GM12878 (cell line): ENCODE measurements around the gene HS3ST5.

Experiments used
- CHD4 ChIP-seq: fragments of 200-600 bp; sonication (generic); IDR thresholded peaks from 2 replicates; pipeline ENCODE4 v1.6.1; 2016; ENCODE audit warnings: mild to moderate bottlenecking
- E2F4 ChIP-seq: IDR thresholded peaks from 2 replicates; pipeline ENCODE4 v1.6.1; 2012; ENCODE audit warnings: low read depth, low read length, improper control_type of control experiment
- EZH2 ChIP-seq: IDR thresholded peaks from 2 replicates; pipeline ENCODE4 v1.6.1; 2012; ENCODE audit warnings: low read depth, mild to moderate bottlenecking, control low read depth, inconsistent platforms, low read length, borderline replicate concordance; ENCODE audit not compliant: control insufficient read depth
- MAX ChIP-seq: IDR thresholded peaks from 2 replicates; pipeline ENCODE4 v1.6.1; 2012; ENCODE audit warnings: low read depth, low read length, improper control_type of control experiment
- POLR2A ChIP-seq: IDR thresholded peaks from 2 replicates; pipeline ENCODE4 v1.6.1; 2011; ENCODE audit warnings: low read depth, mild to moderate bottlenecking, low read length
- POLR2AphosphoS5 ChIP-seq: IDR thresholded peaks from 2 replicates; pipeline ENCODE4 v1.6.1; 2011; ENCODE audit warnings: mild to moderate bottlenecking, low read length, inconsistent platforms
- SMC3 ChIP-seq: IDR thresholded peaks from 2 replicates; pipeline ENCODE4 v1.6.1; 2011; ENCODE audit warnings: low read length, improper control_type of control experiment, borderline replicate concordance
- SREBF1 ChIP-seq: IDR thresholded peaks from 2 replicates; pipeline ENCODE4 v1.6.1; 2012; ENCODE audit warnings: mild to moderate bottlenecking, low read length
- YY1 ChIP-seq: IDR thresholded peaks from 2 replicates; pipeline ENCODE4 v1.6.1; 2011; ENCODE audit warnings: low read depth, mild to moderate bottlenecking, low read length
- TF ChIP-seq, protein P1 (sequence below), 3 experiments: IDR thresholded peaks in 2 of 3; conservative IDR thresholded peaks in 1 of 3; 2 replicates each; pipeline ENCODE4 v1.5.1; 2011; ENCODE audit warnings: low read depth in 3 of 3, low read length in 3 of 3, mild to moderate bottlenecking in 3 of 3, control low read depth in 2 of 3, moderate library complexity in 2 of 3, inconsistent platforms in 1 of 3, mixed read lengths in 1 of 3; ENCODE audit not compliant: control insufficient read depth in 2 of 3, insufficient read depth in 1 of 3; ENCODE audit errors: extremely low read depth in 1 of 3

DNA sequence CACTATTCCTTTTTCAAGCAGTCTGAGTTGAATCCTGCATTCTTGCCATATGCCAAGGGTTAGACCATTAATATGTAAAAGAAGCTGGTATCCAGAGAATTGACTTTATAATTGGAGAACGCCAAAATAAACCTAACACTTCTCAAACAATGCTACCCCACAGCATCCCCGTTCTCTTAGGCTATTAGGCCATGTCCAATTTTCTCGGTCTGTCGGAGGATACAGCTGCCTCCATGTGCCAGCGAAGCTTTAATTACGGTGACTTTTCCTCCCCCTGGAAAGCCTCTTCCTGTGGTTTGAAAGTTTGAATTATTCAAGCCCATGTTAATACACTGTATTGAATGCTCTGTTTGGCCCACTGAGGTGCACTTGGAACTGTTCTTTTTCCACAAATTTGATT lies 60.5 kb downstream of the HS3ST5 start:
- TF ChIP-seq SMC3 (no peak), POLR2A (no peak), POLR2AphosphoS5 (no peak), E2F4 (no peak), SREBF1 (no peak), EZH2 (no peak), CHD4 (no peak), MAX (no peak), YY1 (no peak)
- TF ChIP-seq, protein P1, sequence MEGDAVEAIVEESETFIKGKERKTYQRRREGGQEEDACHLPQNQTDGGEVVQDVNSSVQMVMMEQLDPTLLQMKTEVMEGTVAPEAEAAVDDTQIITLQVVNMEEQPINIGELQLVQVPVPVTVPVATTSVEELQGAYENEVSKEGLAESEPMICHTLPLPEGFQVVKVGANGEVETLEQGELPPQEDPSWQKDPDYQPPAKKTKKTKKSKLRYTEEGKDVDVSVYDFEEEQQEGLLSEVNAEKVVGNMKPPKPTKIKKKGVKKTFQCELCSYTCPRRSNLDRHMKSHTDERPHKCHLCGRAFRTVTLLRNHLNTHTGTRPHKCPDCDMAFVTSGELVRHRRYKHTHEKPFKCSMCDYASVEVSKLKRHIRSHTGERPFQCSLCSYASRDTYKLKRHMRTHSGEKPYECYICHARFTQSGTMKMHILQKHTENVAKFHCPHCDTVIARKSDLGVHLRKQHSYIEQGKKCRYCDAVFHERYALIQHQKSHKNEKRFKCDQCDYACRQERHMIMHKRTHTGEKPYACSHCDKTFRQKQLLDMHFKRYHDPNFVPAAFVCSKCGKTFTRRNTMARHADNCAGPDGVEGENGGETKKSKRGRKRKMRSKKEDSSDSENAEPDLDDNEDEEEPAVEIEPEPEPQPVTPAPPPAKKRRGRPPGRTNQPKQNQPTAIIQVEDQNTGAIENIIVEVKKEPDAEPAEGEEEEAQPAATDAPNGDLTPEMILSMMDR (IDR thresholded peaks at IDR 0.05 in 2 of 3, conservative IDR thresholded peaks at IDR 0.05 in 1 of 3; ENCODE audit: control insufficient read depth in 2 of 3, extremely low read depth in 1 of 3, insufficient read depth in 1 of 3, low read depth in 3 of 3, low read length in 3 of 3) = no peak
